Measurements from ENCODE around the gene CA10.

The CA10 gene

GRCh38 chr17:51595826-51596398 is 562.6 kb downstream of the CA10 start:
- no peak for DNase-seq (ENCODE audit: low spot score)

- no peak for DNase-seq (ENCODE audit: low spot score)
These were observed 568.4 kb downstream of the CA10 start for GRCh38 chr17:51590071-51590656.

GRCh38 chr17:51588063-51588462 is 570.5 kb downstream of the CA10 start:
- no peak for DNase-seq (ENCODE audit: low spot score)

- DNase-seq (ENCODE audit: low spot score) = no peak
These were observed 571.0 kb downstream of the CA10 start for GRCh38 chr17:51587516-51587915.

GRCh38 chr17:51585514-51586104 is 572.9 kb downstream of the CA10 start:
- DNase-seq (ENCODE audit: low spot score) = peak; percentile 24

- no peak for DNase-seq (ENCODE audit: low spot score)
These were observed 577.6 kb downstream of the CA10 start for GRCh38 chr17:51580869-51581268.

Measured in HuH-7 (cell line).